ENCODE data around the gene BMAL1.

DNA sequence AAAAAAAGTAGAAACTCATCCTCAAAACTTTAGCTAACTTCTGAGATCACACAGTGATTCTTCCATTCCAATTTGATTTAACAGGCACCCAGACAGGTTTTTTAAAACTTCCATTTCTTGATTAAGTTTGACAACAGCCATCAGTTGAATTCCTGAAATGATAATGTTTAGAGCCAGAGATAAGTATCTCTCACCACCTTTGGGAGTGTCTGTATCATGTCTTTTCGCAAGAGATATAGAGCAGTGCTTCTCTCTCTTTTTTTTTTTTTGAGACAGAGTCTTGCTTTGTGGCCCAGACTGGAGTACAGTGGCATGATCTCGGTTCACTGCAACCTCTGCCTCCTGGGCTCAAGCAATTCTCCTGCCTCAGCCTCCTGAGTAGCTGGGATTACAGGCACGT lies 41.7 kb upstream of the BMAL1 start:
- no peak for TF ChIP-seq POLR2AphosphoS5 (IDR thresholded peaks at IDR 0.05; ENCODE audit: insufficient read depth, low read depth, low read length)
- TF ChIP-seq, protein P1, sequence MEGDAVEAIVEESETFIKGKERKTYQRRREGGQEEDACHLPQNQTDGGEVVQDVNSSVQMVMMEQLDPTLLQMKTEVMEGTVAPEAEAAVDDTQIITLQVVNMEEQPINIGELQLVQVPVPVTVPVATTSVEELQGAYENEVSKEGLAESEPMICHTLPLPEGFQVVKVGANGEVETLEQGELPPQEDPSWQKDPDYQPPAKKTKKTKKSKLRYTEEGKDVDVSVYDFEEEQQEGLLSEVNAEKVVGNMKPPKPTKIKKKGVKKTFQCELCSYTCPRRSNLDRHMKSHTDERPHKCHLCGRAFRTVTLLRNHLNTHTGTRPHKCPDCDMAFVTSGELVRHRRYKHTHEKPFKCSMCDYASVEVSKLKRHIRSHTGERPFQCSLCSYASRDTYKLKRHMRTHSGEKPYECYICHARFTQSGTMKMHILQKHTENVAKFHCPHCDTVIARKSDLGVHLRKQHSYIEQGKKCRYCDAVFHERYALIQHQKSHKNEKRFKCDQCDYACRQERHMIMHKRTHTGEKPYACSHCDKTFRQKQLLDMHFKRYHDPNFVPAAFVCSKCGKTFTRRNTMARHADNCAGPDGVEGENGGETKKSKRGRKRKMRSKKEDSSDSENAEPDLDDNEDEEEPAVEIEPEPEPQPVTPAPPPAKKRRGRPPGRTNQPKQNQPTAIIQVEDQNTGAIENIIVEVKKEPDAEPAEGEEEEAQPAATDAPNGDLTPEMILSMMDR (IDR thresholded peaks at IDR 0.05; ENCODE audit: extremely low read depth in 1 of 2, insufficient read depth in 1 of 2, low read depth in 1 of 2, low read length in 2 of 2): no peak
- TF ChIP-seq POLR2A (IDR thresholded peaks at IDR 0.05; ENCODE audit: low read depth, low read length): no peak
